WTC11 (cell line): Measurements from ENCODE around the gene CPNE8. TPM values are rescaled to one million over a fixed set of nuclear protein-coding genes. Genes with fewer than 3 reads are reported as not detected.

Source experiments
- ATAC-seq: fragments of 200-7000 bp; cut with Tn5 transposase; 2 replicates; pipeline ENCODE4 v1.10.0; 2021; ENCODE audit warnings: mild to moderate bottlenecking, moderate library complexity
- CTCF ChIA-PET: fragments of 300-600 bp; sonication (Branson Sonifier 250); formaldehyde crosslinking; loops from one replicate; lab custom pipeline; 2021; ENCODE audit warnings: antibody characterized with exemption; lab: Charles Lee
- POLR2A ChIA-PET: fragments of 350-600 bp; sonication (Branson Sonifier 250); formaldehyde crosslinking; loops from one replicate; lab custom pipeline; 2021; ENCODE audit warnings: antibody characterized with exemption; lab: Charles Lee
- DNase-seq: peaks from one replicate; pipeline ENCODE4 v3.0.0; 2021; ENCODE audit warnings: low spot score
- H3K27ac Mint-ChIP-seq: 2 replicates; pipeline ENCODE4 v1.8.0; 2021; ENCODE audit warnings: mixed read lengths
- H3K27me3 Mint-ChIP-seq: 2 replicates; pipeline ENCODE4 v1.8.0; 2021; ENCODE audit warnings: low read depth, mild to moderate bottlenecking, moderate library complexity, mixed read lengths
- H3K36me3 Mint-ChIP-seq: 2 replicates; pipeline ENCODE4 v1.8.0; 2021; ENCODE audit warnings: mixed read lengths
- H3K4me1 Mint-ChIP-seq: 2 replicates; pipeline ENCODE4 v1.8.0; 2022; ENCODE audit warnings: mixed read lengths
- H3K4me3 Mint-ChIP-seq: 2 replicates; pipeline ENCODE4 v1.8.0; 2021; ENCODE audit warnings: mild to moderate bottlenecking, moderate library complexity, mixed read lengths
- H3K9me3 Mint-ChIP-seq: 2 replicates; pipeline ENCODE4 v1.8.0; 2021; ENCODE audit warnings: mixed read lengths
- ATF3 ChIP-seq: sonication (generic); formaldehyde crosslinking; conservative IDR thresholded peaks from 2 replicates; pipeline ENCODE4 v1.8.1; 2022; ENCODE audit warnings: mild to moderate bottlenecking, missing genetic modification reagents
- FOXP4 ChIP-seq: sonication (generic); formaldehyde crosslinking; IDR thresholded peaks from 2 replicates; pipeline ENCODE4 v1.8.0; 2022; ENCODE audit warnings: mild to moderate bottlenecking, missing genetic modification reagents
- GRHL2 ChIP-seq: fragments of 250-450 bp; sonication (Bioruptor Pico); IDR thresholded peaks from 2 replicates; pipeline ENCODE4 v1.8.0; 2022; ENCODE audit warnings: mild to moderate bottlenecking, moderate library complexity; ENCODE audit not compliant: insufficient replicate concordance, severe bottlenecking
- MLX ChIP-seq: sonication (generic); formaldehyde crosslinking; IDR thresholded peaks from 2 replicates; pipeline ENCODE4 v1.8.1; 2023; ENCODE audit warnings: mild to moderate bottlenecking, missing genetic modification reagents, moderate library complexity
- MXD4 ChIP-seq: fragments of 250-450 bp; sonication (Bioruptor Pico); IDR thresholded peaks from 2 replicates; pipeline ENCODE4 v1.8.0; 2021; ENCODE audit warnings: mild to moderate bottlenecking, moderate library complexity, borderline replicate concordance
- PREB ChIP-seq: sonication (generic); formaldehyde crosslinking; IDR thresholded peaks from 2 replicates; pipeline ENCODE4 v1.8.1; 2022; ENCODE audit warnings: mild to moderate bottlenecking, missing genetic modification reagents, moderate library complexity, borderline replicate concordance
- SMAD4 ChIP-seq: sonication (generic); formaldehyde crosslinking; IDR thresholded peaks from 2 replicates; pipeline ENCODE4 v1.8.0; 2022; ENCODE audit warnings: mild to moderate bottlenecking, missing genetic modification reagents
- TCF7 ChIP-seq: sonication (generic); formaldehyde crosslinking; IDR thresholded peaks from 2 replicates; pipeline ENCODE4 v1.8.0; 2022; ENCODE audit warnings: mild to moderate bottlenecking, low read depth, missing genetic modification reagents, moderate library complexity
- TEAD1 ChIP-seq: sonication (generic); formaldehyde crosslinking; IDR thresholded peaks from 2 replicates; pipeline ENCODE4 v1.8.0; 2022; ENCODE audit warnings: mild to moderate bottlenecking, missing genetic modification reagents
- TP53 ChIP-seq: sonication (generic); formaldehyde crosslinking; IDR thresholded peaks from 2 replicates; pipeline ENCODE4 v1.8.1; 2023; ENCODE audit warnings: mild to moderate bottlenecking, missing genetic modification reagents
- USF1 ChIP-seq: sonication (generic); formaldehyde crosslinking; IDR thresholded peaks from 2 replicates; pipeline ENCODE4 v1.8.0; 2022; ENCODE audit warnings: mild to moderate bottlenecking, missing genetic modification reagents
- ZBTB21 ChIP-seq: sonication (generic); formaldehyde crosslinking; IDR thresholded peaks from 2 replicates; pipeline ENCODE4 v1.8.1; 2023; ENCODE audit warnings: mild to moderate bottlenecking, missing genetic modification reagents, borderline replicate concordance
- ZMAT4 ChIP-seq: fragments of 250-450 bp; sonication (Bioruptor Pico); IDR thresholded peaks from 2 replicates; pipeline ENCODE4 v1.9.0; 2021; ENCODE audit warnings: mild to moderate bottlenecking
- ZNF138 ChIP-seq: sonication (generic); formaldehyde crosslinking; conservative IDR thresholded peaks from 2 replicates; pipeline ENCODE4 v1.8.1; 2022; ENCODE audit warnings: mild to moderate bottlenecking, moderate library complexity, missing genetic modification reagents
- ZNF263 ChIP-seq: sonication (generic); formaldehyde crosslinking; IDR thresholded peaks from 2 replicates; pipeline ENCODE4 v1.8.1; 2022; ENCODE audit warnings: low read depth, mild to moderate bottlenecking, moderate library complexity, missing genetic modification reagents
- ZNF281 ChIP-seq: sonication (generic); formaldehyde crosslinking; IDR thresholded peaks from 2 replicates; pipeline ENCODE4 v1.8.0; 2023; ENCODE audit warnings: mild to moderate bottlenecking, missing genetic modification reagents
- ZNF423 ChIP-seq: fragments of 250-450 bp; sonication (Bioruptor Pico); IDR thresholded peaks from 2 replicates; pipeline ENCODE4 v2.1.2; 2022; ENCODE audit warnings: mild to moderate bottlenecking, moderate library complexity
- ZNF532 ChIP-seq: fragments of 250-450 bp; sonication (Bioruptor Pico); IDR thresholded peaks from 2 replicates; pipeline ENCODE4 v1.9.0; 2021; ENCODE audit warnings: mild to moderate bottlenecking, borderline replicate concordance
- total RNA-seq: library from RNA; stranded (reverse); gene quantifications from 3 replicates; pipeline ENCODE4 v1.2.3, GENCODE V29; 2021

Gene CPNE8
- total RNA-seq, 1 experiment from 2014 or later: 8.3 TPM

GRCh38 chr12:38934078-38934584 lies 28.7 kb upstream of the CPNE8 start:
- H3K27ac Mint-ChIP-seq: no peak overlapping the region
- POLR2A ChIA-PET: no interaction called here
- TF ChIP-seq PREB (CRISPR knock-in tag): no peak
- no peak for TF ChIP-seq SMAD4 (CRISPR knock-in tag)
- no peak for TF ChIP-seq FOXP4
- no peak for TF ChIP-seq ZNF138 (CRISPR knock-in tag)
- no peak for TF ChIP-seq MXD4 (CRISPR knock-in tag)
- TF ChIP-seq USF1: no peak
- no peak for TF ChIP-seq ZNF532 (CRISPR knock-in tag)
- TF ChIP-seq ZNF263 (CRISPR knock-in tag): no peak
- TF ChIP-seq TCF7 (CRISPR knock-in tag): no peak
- TF ChIP-seq GRHL2 (CRISPR knock-in tag): no peak
- TF ChIP-seq ZNF423 (CRISPR knock-in tag): no peak
- TF ChIP-seq ZNF281 (CRISPR knock-in tag): no peak
- TF ChIP-seq MLX (CRISPR knock-in tag): no peak
- TF ChIP-seq TP53 (CRISPR knock-in tag): no peak
- TF ChIP-seq ZBTB21 (CRISPR knock-in tag): no peak
- TF ChIP-seq ZMAT4 (CRISPR knock-in tag): no peak
- TF ChIP-seq TEAD1 (CRISPR knock-in tag): no peak
- TF ChIP-seq ATF3 (CRISPR knock-in tag): no peak
- TF ChIP-seq, all 79 proteins: peak for 0
- CTCF ChIA-PET: interaction anchor here (1.2 kb wide), 1 partner anchor 28 kb away, joined by 5 read pairs; the partner anchor contains the start of gene CPNE8
- ATAC-seq (no peak), DNase-seq (no peak)
- Mint-ChIP-seq H3K4me3 (no peak overlapping the region), H3K9me3 (peaks cover 22% of the 10 kb centered on the region), H3K4me1 (no peaks in the 10 kb centered on the region), H3K36me3 (peaks cover 8% of the 10 kb centered on the region), H3K27me3 (no peaks in the 10 kb centered on the region; the same call in 1 of the 2 replicates)
